ENCODE data around the gene GKN1. TPM values are rescaled to one million over a fixed set of nuclear protein-coding genes. Genes with fewer than 3 reads are reported as not detected.

GKN1 gene
- total and polyA plus RNA-seq, 4 donors: not detected

- 80% methylated on average over 1 of the region's 1 CpG for WGBS
- no peak overlapping the region for H3K9ac ChIP-seq (ENCODE audit: low read depth in 1 of 2, low read length in 2 of 2)
These were observed 25.7 kb upstream of the GKN1 start for GRCh38 chr2:68948710-68949109.

GRCh38 chr2:68951899-68952298, 22.5 kb upstream of the GKN1 start:
- Histone ChIP-seq H3K27ac (ENCODE audit: low read depth in 1 of 2, low read length in 2 of 2) (no peak overlapping the region), H3K36me3 (ENCODE audit: control insufficient read depth in 4 of 4, insufficient read depth in 3 of 4, low read depth in 1 of 4, low read length in 3 of 4) (no peaks in the 10 kb centered on the region), H3K27me3 (ENCODE audit: control insufficient read depth in 4 of 4, insufficient read depth in 4 of 4, low read length in 3 of 4) (peaks cover 0 to 6% (median 0%) of the 10 kb centered on the region in 4 donors), H3K4me3 (ENCODE audit: low read depth in 1 of 3, low read length in 3 of 3) (no peak overlapping the region), H3K4me1 (ENCODE audit: control insufficient read depth in 4 of 4, insufficient read depth in 4 of 4, low read length in 3 of 4) (no peaks in the 10 kb centered on the region), H3K9ac (ENCODE audit: low read depth in 1 of 2, low read length in 2 of 2) (no peak overlapping the region), H3K9me3 (ENCODE audit: control insufficient read depth in 4 of 4, low read length in 3 of 4) (no peaks in the 10 kb centered on the region)
- TF ChIP-seq JUND (IDR thresholded peaks at IDR 0.05) (no peak), RXRA (IDR thresholded peaks at IDR 0.05) (no peak), HNF4G (IDR thresholded peaks at IDR 0.05) (no peak), HNF4A (conservative IDR thresholded peaks at IDR 0.05) (no peak)
- WGBS: 84% methylated on average over 4 of the region's 4 CpGs
- no peak for DNase-seq (ENCODE audit: low spot score)

More at GRCh38 chr2:68948710-68949109, 25.7 kb upstream of the GKN1 start:
- peaks cover 0 to 6% (median 0%) of the 10 kb centered on the region in 4 donors for H3K27me3 ChIP-seq (ENCODE audit: control insufficient read depth in 4 of 4, insufficient read depth in 4 of 4, low read length in 3 of 4)
- no peaks in the 10 kb centered on the region for H3K9me3 ChIP-seq (ENCODE audit: control insufficient read depth in 4 of 4, low read length in 3 of 4)
- DNase-seq (ENCODE audit: low spot score): no peak
- TF ChIP-seq REST (IDR thresholded peaks at IDR 0.05) (no peak), NR2F2 (IDR thresholded peaks at IDR 0.05) (no peak), ZBTB33 (IDR thresholded peaks at IDR 0.05) (no peak), TAF1 (conservative IDR thresholded peaks at IDR 0.05) (no peak), JUND (IDR thresholded peaks at IDR 0.05) (no peak), RXRA (IDR thresholded peaks at IDR 0.05) (no peak), ATF3 (IDR thresholded peaks at IDR 0.05) (no peak), FOXA2 (IDR thresholded peaks at IDR 0.05) (no peak), SP1 (IDR thresholded peaks at IDR 0.05) (no peak), GABPA (IDR thresholded peaks at IDR 0.05 in 1 of 2, conservative IDR thresholded peaks at IDR 0.05 in 1 of 2) (no peak)
- no peak overlapping the region for H3K4me3 ChIP-seq (ENCODE audit: low read depth in 1 of 3, low read length in 3 of 3)
- peaks cover 0 to 6% (median 2%) of the 10 kb centered on the region in 4 donors for H3K4me1 ChIP-seq (ENCODE audit: control insufficient read depth in 4 of 4, insufficient read depth in 4 of 4, low read length in 3 of 4)
- no peak overlapping the region for H3K27ac ChIP-seq (ENCODE audit: low read depth in 1 of 2, low read length in 2 of 2)
- H3K36me3 ChIP-seq (ENCODE audit: control insufficient read depth in 4 of 4, insufficient read depth in 3 of 4, low read depth in 1 of 4, low read length in 3 of 4): no peaks in the 10 kb centered on the region

GRCh38 chr2:68952887-68953521, 21.4 kb upstream of the GKN1 start, which contains the start of gene GKN2:
TSS of gene GKN2 (minus strand) at chr2:68952893. CDS start at chr2:68952861, 32 bp downstream.
- 97% methylated on average over 4 of the region's 4 CpGs for WGBS
- no peak within 1 kb of the TSS for H3K4me3 ChIP-seq (ENCODE audit: low read depth in 1 of 3, low read length in 3 of 3)
- no peaks in the 10 kb centered on the region for H3K9me3 ChIP-seq (ENCODE audit: control insufficient read depth in 4 of 4, low read length in 3 of 4)
- TF ChIP-seq RXRA (IDR thresholded peaks at IDR 0.05) (no peak), CTCF (IDR thresholded peaks at IDR 0.05; ENCODE audit: low read depth, low read length, missing input control) (no peak), EGR1 (IDR thresholded peaks at IDR 0.05; ENCODE audit: low read depth in 2 of 2) (no peak), HNF4G (IDR thresholded peaks at IDR 0.05) (no peak), TAF1 (conservative IDR thresholded peaks at IDR 0.05) (no peak), ZBTB33 (IDR thresholded peaks at IDR 0.05) (no peak), GABPA (IDR thresholded peaks at IDR 0.05 in 1 of 2, conservative IDR thresholded peaks at IDR 0.05 in 1 of 2) (no peak), ATF3 (IDR thresholded peaks at IDR 0.05) (no peak), HNF4A (conservative IDR thresholded peaks at IDR 0.05) (no peak), FOXA1 (IDR thresholded peaks at IDR 0.05) (no peak), SP1 (IDR thresholded peaks at IDR 0.05) (no peak), NR2F2 (IDR thresholded peaks at IDR 0.05) (no peak)
- H3K27me3 ChIP-seq (ENCODE audit: control insufficient read depth in 4 of 4, insufficient read depth in 4 of 4, low read length in 3 of 4): peaks cover 0 to 6% (median 0%) of the 10 kb centered on the region in 4 donors
- no peak within 1 kb of the TSS for H3K9ac ChIP-seq (ENCODE audit: low read depth in 1 of 2, low read length in 2 of 2)
- DNase-seq (ENCODE audit: low spot score): no peak
- H3K36me3 ChIP-seq (ENCODE audit: control insufficient read depth in 4 of 4, insufficient read depth in 3 of 4, low read depth in 1 of 4, low read length in 3 of 4): no peaks in the 10 kb centered on the region
- no peaks in the 10 kb centered on the region for H3K4me1 ChIP-seq (ENCODE audit: control insufficient read depth in 4 of 4, insufficient read depth in 4 of 4, low read length in 3 of 4)
- no peak within 1 kb of the TSS for H3K27ac ChIP-seq (ENCODE audit: low read depth in 1 of 2, low read length in 2 of 2)
